ENCODE data around the gene CSF1R.
A peak's percentile ranks its signal among the peaks of the same experiment; 100 is the strongest.
"Not testable (repeated sequence)": the region's sequence is repeated elsewhere in the genome, so short reads cannot be mapped to it uniquely, and the experiment has no call there.

The CSF1R gene

DNA sequence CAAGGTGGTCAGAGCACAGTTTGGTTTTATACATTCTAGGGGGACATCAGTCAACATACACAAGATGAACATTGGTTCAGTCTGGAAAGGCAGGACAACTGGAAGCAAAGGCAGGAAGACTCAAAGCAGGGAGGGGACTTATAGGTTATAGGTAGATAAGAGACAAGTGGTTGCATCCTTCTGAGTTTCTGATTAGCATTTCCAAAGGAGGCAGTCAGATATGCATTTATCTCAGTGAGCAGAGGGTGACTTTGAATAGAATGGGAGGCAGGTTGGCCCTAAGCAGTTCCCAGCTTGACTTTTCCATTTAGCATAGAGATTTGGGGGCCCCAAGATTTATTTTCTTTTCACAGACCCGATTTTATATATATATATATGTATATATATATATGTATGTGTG is 58.3 kb downstream of the CSF1R start:
- not testable (repeated sequence) for DNase-seq

DNA sequence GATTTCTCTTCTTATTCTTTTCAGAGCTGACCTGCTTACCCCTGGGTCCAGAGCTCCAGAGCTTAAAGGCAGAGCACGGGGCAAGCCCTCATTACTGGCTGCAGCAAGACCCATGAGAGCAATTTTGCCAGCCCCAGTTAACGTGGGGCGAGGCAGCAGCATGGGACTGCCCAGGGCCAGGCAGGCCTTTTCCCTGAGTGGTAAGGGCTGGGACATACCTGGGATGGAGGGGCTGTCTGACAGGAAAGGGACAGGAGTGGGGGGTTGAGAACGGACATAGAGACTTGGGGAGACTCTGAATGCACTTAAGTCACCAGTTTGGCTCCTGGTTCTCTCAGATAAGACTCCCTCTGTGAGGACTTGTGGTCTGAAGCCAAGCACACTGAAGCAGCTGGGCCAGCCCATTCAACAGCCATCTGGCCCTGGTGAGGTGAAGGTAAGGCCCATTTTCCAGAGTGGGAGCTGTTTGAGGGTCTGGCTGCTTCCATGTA is 59.6 kb downstream of the CSF1R start:
- no peak for DNase-seq

DNA sequence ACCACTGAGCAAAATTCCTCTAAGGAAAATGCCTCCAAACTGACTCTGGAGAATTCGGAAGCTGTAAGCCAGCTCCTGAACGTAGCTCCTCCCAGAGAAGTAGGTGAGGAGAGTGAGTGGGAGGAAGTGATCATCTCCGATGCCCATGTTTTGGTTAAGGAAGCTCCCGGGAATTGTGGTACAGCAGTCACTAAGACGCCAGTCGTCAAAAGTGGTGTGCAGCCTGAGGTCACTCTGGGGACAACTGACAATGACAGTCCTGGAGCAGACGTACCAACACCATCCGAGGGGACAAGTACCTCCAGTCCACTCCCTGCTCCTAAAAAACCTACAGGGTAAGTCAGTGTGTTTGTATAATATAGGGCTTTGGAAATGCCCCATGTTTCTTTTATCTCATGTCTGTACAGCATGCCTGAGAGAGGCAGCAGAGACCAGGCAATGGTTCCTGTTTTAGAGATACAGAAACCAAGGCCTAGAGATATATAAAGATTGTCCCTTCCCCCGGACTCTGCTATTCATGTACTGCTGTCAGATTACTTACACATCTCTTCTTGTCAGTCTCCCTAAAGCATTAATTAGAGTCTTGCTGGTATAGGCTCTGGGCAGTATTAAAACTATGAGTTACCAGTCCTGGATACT is 61.9 kb downstream of the CSF1R start:
- peak in 4 of 58 donors; percentile 6 to 19 (median 6) for DNase-seq

DNA sequence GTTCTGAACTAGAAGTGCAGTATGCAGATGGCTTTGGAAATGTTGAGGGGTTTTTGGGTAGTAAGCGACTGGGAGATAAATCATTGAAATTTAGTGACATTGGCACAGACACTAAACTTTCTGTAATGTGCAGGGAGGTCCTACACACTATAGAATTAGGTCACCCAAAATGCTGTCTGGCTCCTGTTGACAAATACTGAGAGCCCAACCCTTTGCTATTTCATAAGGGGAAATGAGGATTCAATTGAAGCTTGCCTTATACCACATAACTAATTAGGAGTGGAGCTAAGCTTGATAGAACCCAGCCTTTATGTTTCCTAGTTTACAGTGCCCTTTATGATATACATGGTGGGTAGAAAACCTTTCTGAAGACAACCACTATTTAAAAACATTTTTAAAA is 63.2 kb downstream of the CSF1R start:
- DNase-seq, result no peak

DNA sequence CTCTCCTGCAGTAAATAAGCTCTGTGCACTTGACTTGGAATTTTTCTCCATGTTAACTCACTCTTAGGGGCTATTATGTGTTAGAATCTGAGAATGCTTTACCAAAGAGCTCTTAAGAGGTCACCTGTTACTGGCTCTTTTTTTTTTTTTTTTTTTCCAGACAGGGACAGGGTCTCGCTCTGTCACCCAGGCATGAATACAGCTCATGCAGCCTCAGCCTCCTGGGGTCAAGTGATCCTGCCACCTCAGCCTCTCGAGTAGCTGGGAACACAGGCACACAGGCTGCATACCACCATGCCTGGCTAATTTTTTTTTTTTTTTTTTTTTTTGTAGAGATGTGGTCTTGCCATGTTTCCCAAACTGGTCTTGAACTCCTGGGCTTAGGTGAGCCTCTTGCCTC is 63.7 kb downstream of the CSF1R start:
- no peak for DNase-seq

DNA sequence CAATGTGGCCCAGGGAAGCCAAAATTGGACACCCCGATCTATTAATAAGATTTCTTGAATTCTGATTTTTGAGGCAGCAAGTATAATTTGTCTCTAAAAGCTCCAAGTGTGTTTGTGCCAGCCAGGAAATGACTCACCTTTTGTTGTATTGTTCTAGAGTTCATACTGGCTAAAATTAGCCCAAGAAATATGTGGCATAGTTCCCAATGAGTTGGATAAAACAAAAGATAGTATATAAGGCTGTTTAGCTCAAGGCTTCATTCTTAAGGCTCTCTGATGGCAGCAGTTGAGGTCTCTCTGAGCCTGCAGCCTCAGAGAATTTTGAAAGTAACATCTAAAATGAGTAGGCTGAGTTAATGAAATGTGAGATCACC is 64.2 kb downstream of the CSF1R start:
- DNase-seq, result no peak

DNA sequence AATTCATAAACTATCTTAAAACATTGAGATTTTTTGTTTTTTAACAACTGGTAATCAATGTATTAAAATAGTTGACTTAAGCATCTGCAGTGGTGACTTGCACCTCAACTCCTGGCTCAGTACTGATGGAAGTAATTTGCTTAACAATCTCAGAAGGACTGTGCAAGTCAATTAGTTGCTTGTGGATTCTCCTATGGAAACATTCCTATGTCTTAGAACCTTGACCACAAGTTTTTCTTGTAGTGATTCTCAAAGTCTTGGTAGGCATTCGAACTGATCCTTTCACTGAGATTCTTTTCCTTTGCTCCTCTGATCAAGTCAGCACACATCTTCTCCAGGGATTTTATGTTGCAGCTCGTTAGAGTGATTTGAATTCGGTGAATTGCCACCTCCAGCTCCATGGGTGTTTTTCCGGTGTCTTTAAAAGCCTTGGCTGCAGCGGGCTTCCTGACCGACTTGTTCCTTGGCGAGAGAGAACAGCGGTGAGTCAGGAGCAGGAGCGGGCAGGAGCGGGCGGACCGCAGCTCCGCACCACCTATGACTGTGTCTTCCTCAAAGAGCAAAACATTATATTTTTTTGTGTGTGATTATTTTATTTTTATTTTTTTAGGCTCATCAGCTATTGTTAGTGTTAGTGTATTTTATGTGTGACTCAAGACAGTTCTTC is 64.7 kb downstream of the CSF1R start:
- peak in 9 of 58 donors; percentile 1 to 51 (median 11) for DNase-seq

DNA sequence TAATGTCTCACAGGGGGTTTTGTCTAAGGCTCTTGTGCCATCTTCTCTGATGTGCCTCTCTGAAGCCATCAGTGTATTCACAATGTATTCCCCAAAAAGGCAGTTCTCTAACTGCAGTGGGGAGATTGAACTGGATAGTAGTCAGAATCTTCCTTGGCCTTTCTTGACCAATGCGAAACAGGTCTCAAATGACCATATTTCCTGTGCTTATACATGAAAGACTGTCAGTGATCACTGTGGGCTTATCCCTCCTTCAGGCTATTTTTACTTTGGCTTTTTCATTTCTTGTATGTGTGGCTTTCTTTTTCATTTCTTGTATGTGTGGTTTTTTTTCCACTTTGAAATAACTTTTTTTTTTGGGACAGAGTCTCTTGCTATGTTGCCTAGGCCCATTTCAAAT is 66.1 kb downstream of the CSF1R start:
- no peak for DNase-seq

DNA sequence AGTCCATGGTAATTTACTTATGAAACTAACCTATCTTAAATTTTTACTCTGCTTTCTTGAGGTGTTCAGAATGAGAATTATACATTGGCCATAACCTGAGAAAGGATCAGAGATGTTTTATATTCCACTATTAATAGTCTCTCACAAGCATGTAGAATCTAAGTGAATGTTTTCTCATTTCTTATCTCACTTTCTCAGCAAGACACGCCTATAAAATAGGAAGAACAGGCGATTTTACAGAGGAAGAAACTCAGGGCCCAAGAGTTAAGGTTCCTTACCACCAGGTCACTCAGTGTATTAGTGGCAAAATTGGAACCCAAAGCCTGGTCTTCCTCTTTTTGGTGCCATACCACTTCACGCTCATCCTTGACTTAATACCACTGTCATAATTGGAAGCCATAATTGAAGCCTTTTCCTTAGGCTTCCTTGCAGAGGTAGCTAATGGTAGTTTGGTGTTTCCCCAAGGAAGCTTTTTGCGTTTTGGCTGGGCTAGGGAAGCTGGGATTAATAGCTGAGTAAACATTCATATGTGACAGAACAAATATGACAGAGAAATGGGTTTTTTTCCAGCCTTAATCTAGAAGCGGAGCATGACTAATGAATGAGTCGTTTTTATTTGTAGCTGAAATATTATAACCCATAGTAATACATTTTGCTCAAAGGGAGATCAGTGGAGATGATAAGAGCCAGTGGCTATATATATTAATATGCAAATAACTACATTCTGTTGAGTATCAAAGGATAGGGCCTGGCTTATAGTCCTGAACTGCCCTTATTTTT is 68.9 kb downstream of the CSF1R start:
- DNase-seq, result no peak

DNA sequence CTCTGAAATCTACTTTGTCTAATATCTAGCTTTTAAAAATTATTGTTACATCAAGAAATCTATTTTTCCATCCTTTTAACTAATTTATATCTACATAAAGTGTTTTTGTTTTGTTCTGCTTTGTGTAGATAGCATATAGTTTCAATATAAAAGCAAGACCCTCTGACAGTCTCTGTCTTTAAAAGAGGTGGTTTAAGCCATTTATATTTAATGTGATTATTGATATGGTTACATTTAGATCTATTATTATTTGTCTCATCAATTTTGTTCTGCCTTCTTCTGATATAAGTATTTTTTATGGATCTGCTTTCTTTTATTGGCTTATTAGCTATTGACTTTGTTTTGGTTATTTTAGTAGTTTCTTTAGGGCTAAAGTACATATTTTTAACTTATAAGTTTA is 69.8 kb downstream of the CSF1R start:
- DNase-seq, result no peak

DNA sequence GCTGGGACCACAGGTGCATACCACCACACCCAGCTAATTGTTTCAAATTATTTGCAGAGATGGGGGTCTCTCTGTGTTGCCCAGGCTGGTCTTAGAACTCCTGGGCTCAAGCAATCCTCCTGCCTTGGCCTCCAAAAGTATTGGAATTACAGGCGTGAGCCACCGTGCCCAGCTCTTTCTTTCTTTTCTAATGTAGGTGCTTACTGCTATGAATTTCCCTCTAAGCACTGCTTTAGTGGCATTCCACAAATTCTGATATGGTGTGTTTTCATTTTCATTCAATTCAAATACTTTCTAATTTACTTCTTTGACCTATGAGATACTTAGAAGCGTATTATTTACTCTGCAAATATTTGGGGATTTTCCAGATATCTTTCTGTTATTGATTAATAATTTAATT is 70.9 kb downstream of the CSF1R start:
- DNase-seq, result no peak

DNA sequence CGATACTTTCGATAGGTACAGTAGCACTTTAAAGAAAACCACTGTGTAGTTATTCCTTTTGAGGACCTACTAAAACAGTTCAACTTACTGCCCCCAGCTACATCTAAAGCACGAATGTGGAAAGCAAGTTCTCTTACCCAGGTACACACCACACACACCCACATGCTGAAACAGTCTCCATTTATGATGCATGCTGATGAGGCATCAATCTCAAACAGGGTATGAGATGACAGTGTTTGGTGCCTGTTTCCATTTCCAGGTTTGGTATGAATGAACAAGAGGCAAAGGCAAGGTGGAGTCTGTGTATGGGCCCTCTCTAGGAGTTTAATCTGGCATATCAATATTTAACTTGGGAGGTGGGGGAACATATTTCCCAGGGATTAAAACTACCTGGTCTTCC is 71.9 kb downstream of the CSF1R start:
- no peak for DNase-seq

DNA sequence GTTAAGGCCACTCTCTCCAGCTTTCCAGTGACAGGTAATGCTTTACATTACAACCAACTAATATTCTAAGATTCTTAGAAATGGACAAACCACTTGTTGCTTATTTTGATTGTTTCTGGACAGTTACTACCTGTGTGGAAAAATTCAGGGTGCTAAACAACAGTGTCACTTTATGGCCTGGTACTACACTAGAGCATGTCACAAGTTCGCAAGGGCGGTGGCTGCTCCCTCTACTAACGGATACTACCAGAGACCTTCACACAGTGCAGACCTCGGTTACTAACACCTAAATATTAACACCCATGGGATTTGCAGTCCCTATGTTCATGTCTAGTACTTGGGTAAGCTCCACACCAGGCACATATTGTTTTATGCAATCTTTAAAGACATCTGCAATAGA is 72.4 kb downstream of the CSF1R start:
- no peak for DNase-seq

DNA sequence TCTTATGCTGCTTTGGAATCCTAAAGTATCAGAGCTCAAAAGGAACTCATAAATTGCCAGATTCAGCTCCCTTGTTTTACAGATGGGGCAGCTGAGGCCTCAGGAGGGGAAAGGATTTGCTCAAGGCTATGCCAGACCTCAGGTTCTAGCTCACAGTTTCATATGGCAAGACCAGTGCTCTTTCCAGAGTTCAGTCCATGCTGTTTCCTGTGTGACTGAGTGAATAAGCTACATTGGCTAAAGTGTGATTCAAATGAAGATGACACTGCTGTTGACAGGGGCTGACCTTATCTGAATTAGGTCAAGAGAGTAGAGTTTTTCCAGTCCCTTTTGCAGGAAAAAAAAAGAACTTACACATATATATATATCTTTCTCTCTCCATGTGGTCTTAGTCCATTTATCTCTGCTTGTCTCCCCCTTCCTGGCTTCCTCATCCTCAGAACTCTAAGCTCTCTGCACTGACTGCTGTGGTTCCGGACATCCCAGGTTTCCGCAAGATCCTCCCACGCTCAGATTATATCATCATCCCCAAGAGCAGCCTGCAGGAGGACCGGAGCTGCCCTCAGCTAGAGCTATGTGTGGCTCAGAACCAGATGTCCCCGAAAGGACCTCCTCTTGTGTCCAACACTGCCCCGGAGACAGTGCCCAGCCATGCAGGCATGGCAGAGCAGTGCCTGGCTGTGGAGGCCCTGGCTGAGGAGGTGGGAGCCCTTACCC is 76.5 kb downstream of the CSF1R start:
- DNase-seq, result no peak

DNA sequence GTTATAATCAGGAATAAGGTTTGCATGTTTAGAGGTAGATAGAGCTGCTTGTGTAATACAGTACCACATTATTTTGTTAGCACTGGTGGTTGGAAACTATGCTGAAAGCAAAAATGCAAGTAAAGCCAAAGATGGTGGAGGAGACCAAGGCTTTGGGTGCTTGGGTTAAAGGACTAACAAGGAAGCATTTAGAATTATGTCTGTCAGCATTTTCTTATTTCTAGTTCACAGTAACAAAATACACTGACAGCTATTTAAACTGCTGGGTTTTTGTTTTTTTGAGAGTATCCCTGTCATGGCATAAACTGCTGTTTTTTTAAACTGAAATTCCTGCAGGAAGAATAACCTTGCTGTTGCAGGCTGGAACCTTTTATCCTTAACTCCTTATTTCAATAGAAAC is 79.3 kb downstream of the CSF1R start:
- DNase-seq, result no peak

DNA sequence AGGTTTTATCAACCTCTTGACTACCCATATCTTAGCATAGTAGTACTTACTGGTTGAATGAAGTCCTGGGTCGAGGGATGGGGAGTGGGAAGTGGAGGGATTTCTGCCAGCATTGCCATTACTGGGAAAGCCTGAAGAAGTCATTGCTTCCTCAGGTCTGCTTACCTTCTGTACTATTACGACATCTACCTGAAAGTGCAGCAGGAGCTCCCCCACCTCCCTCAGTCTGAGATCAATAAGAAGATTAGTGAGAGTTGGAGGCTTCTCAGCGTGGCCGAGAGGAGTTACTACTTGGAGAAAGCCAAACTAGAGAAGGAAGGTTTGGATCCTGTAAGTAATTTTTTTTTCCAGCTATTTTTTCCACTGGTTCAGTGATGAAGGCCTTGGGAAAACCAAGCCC is 80.0 kb downstream of the CSF1R start:
- no peak for DNase-seq

Measured in anterior cingulate cortex (tissue), 58 donors.